DMS79 treated with DMSO at 0.1 percent for 48 hours (cell line): Measurements from ENCODE around the gene CD8B.

Experiments
- DNase-seq: peaks from one replicate; lab custom pipeline; 2025; lab: John Stamatoyannopoulos, UW

CD8B gene

DNA sequence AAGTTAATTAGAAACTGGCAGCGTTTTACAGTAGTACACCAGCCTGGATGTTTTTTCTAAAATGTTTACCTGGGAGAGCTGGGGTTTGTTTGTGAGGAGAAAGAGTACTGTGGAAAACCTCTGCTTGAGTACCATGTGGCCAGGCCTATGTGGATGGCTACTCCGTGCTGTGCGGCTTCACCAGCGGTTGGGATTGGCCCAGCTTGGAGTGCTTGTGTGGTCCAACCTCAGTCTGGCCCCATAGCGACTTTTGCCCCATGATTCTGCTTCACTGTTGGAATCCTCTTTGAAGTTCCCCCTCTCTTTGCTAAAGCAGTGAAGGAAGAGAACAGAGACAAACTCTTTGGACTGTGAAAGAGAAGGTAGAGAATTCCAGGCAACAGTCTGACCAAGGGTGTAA, 86.8 kb downstream of the CD8B start:
- no peak for DNase-seq

DNA sequence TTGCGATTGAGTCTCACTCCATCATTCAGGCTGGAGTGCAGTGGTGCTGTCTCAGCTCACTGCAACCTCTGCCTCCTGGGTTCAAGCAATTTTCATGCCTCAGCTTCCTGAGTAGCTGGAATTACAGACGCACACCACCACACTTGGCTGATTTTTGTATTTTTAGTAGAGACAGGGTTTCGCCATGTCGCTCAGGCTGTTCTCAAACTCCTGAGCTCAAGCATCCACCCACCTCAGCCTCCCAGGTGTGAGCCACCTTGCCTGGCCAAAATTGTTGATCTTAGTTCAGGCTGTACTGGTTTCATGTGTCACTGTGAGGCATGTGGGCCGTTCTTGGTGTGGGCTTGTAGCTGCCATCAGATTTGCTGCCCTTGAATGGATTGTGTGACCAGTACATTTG, 89.1 kb downstream of the CD8B start:
- DNase-seq: no peak

DNA sequence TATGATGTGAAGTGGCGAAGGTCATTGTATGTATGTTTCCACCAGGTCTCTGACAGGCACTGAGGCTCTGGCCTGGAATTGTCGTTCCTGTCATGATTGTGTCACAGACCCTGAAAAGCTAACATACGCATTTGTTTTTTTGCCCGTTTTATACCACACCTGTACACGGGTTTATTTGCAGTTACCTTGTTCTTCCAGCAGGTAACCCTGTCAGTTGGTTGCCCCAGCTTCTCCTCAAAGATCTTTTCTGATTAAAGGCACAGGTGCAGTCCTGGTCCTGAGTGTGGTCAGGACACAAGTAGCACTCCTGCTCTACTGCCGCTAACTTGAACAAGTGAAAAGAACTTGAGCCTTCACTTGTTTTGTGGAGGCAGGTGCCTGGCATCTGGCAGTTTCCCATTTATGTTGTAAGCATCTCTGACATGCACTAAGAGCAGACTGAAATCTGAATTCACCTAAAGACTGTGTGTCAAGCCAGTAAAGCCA, 90.8 kb downstream of the CD8B start:
- DNase-seq: peak; percentile 28

DNA sequence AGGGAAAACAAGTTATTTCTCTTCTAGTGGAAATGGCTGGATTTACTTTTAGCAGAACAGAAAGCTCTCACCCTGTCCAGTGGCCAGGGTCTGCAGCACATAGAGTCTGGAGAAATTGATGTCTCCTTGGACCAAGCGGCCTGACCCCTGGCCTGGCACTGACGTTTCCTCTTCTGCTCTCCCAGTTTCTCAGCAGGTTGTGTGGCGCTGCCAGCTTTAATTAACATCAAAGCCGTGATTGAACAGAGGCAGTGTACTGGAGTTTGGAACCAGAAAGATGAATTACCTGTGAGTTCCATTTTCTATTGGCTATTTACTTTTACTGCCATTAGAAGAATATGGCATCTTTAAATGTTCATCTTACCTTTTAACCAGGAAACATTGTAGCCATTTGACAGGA, 91.8 kb downstream of the CD8B start:
- DNase-seq: no peak

DNA sequence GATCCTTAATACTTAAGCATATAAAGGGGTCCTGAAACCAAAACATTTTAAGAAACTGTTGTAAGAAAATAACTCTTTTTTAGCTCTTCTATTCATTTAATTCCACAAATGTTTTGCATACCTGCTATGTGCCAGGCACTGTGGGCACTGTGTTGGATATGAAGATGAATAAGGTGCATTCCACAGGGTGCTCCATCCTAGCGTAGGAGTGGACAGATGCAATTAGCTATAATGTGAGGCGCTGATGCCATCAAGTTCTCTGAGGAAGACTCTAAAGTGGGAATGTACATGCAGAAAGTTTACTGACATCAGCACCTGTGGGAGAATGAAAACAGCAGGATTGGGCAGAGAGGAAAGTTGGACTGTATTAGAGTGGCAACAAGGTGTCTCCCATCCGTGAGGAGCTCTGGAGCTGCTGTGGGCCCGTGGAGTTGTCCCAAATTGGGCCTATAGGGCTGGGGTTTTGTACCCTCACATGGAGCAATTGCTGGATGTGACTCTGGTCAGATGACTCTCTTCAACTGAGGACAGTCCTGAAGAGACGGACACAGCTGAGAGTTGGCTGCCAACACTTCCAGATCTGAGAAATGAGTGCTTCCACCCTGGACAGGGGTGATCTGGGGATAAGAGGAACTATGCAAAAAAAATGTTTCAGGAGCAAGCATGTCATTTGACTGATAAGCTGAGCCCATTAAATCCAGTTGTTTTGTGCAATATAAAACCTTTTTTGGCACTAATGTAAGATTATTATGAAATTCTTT, 93.3 kb downstream of the CD8B start:
- no peak for DNase-seq
